Stimulated activated naive CD8-positive, alpha-beta T cell treated with anti-CD3 and anti-CD28 coated beads, Interleukin-15, Interleukin-2, amounts not matched to agents 100 U/mL and 50 U/mL, for 24 hours (primary cell): Measurements from ENCODE around the gene ACTBL2.
"Not testable (repeated sequence)": the region's sequence is repeated elsewhere in the genome, so short reads cannot be mapped to it uniquely, and the experiment has no call there.

Source experiments
- ATAC-seq: fragments of 150-1000 bp; cut with Tn5 transposase; one replicate; pipeline ENCODE4 v1.10.0; 2021
- DNase-seq: peaks from one replicate; pipeline ENCODE4 v3.0.0; 2021

Gene ACTBL2

GRCh38 chr5:57494104-57495098, 11.8 kb upstream of the ACTBL2 start:
- peak; percentile 83 for ATAC-seq
- peak; percentile 62 for DNase-seq

DNA sequence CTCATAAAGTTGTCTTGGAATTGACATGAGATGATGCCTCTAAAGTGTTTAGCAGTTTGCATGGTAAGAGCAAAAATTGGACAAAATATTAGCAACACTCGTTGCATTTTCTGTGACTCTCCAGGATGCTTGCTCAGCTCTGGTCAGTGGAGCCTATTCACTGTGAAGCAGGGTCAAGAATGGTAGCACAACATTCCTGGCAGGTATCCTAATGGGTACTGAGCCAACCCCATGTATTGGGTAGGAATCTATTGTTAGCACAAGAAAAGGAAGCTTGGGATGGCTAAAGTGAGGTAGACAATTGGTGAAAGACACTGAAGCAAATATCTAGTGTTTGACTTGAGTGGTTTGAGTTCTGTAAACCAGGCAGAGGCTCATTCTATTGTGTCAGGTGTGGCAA, 10.4 kb upstream of the ACTBL2 start:
- DNase-seq (no peak), ATAC-seq (no peak)

DNA sequence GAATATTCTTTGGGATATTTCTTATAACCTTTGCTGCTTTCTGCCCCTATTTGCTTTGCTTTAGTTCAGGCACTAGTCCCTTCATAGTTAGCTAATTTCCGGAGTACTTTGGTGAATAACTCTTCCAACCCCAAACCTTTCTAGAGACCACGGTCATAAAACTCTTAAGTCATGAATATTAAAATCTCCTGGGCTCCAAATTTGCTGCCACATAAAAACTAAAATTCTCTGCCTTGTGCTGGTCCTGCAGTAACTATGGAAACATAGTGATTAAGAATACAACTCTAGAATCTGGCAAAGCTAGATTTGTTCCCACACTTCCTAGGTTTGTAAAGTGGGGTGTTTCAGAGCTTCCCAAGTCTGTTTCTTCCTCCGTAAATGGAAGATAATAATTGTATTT, 10.0 kb upstream of the ACTBL2 start:
- ATAC-seq (no peak), DNase-seq (no peak)

GRCh38 chr5:57491369-57491965, 8.9 kb upstream of the ACTBL2 start:
- no peak for ATAC-seq

DNA sequence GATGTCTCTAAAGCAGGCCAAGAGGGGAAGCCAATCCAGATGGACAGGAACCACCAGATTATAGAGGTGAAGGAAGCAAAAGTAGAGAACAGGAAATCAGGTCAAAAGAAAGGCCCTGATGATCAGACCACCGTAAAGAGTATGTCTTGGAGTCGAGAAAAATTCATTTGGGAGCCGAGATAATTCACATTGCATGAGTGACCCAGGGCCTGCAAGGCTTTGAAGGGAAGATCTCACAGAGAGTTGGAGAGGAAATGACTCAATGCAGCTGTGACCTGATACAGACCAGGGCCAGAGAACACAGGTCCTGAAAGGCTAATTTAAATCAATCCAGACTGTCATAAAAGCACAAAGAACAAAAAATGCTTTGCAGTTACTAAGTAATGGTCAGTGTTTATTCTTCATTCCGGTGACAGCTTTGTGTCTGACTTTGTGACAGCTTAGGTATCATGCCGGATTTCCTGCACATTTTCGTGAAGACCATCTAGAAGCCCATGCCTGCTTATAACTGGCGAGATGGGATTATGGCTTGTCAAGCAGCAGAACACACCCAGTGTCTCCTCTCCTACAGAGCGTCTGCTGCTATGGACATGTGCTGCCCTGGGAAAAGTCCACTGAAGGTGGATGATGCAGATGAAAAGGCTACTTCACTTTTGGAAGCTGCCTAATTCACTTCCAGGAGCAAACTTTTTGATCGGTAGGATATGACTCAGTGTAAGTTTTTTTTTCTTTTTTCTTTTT, 5.8 kb upstream of the ACTBL2 start:
- DNase-seq (no peak), ATAC-seq (no peak)

More at GRCh38 chr5:57491369-57491965, 8.9 kb upstream of the ACTBL2 start:
- no peak for DNase-seq

- no peak for DNase-seq
- no peak for ATAC-seq
Measured at GRCh38 chr5:57486027-57486602, 3.5 kb upstream of the ACTBL2 start.

- ATAC-seq (no peak), DNase-seq (no peak)
Measured at GRCh38 chr5:57478826-57479225, 3.8 kb downstream of the ACTBL2 start.

DNA sequence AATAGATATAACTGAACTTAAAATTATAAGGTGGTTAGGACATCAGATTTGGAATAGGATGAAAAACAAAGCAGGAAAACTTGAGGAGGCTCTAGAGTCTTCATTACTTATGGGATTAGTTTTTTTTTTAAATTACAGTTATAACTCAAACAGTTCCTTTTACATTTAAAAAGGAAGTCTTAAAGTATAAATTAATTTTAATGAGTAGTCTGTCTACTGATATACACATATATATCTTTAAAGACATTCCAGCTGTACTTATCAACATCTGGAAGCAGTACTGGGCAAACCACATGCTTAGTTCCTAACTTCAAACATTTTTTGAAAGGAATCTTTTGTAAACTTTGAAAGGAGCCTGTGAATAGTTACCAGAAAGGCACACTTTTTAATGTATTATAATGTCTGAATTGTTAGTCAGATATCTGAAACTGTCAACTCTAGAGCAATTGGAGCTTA, 6.0 kb downstream of the ACTBL2 start:
- ATAC-seq (no peak), DNase-seq (no peak)

DNA sequence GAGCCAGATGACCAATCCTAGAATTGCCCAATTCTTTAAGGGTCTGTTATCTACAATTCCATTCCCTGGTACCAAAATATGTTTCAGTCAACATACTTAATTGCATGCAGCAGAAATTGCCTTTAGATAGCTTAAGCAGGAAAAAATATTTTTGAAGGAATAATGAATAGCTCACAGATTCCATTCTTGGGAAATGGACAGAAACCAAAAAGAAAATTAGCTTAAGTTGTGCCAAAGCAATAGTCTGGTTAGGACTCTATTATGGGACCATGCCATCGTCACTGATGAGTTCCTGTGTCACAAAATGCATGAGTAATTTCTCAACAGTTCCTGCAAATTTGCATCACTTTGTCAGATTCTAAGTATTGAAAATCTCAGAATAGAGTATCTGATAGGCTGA, 12.3 kb downstream of the ACTBL2 start:
- DNase-seq = no peak
- no peak for ATAC-seq

GRCh38 chr5:57468481-57469163, 14.0 kb downstream of the ACTBL2 start:
- DNase-seq (no peak), ATAC-seq (no peak)

DNA sequence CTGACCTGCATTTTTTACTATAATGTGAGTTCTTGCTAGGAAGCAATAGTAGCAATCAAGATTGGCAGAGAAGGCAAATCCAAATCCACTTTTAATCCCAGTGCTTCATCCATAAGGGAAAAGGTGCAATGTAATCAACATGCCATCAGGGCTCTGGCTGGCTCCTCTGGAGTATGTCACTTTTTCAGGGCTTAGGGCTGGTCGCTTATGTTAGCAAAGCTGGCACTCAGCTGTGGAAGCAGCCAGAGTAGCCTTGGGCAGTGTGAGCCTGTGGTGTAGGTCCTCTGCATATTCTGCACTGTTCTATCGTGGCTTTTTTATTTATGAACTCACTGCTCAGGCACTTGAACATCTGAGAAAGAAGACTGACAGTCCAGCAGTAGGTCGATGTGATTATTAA, 16.1 kb downstream of the ACTBL2 start:
- DNase-seq (no peak), ATAC-seq (no peak)

DNA sequence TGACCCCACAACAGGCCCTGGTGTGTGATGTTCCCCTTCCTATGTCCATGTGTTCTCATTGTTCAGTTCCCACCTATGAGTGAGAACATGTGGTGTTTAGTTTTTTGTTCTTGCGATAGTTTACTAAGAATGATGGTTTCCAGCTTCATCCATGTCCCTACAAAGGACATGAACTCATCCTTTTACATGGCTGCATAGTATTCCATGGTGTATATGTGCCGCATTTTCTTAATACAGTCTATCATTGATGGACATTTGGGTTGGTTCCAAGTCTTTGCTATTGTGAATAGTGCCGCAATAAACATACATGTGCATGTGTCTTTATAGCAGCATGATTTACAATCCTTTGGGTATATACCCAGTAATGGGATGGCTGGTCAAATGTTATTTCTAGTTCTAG, 22.6 kb downstream of the ACTBL2 start:
- ATAC-seq = not testable (repeated sequence)

DNA sequence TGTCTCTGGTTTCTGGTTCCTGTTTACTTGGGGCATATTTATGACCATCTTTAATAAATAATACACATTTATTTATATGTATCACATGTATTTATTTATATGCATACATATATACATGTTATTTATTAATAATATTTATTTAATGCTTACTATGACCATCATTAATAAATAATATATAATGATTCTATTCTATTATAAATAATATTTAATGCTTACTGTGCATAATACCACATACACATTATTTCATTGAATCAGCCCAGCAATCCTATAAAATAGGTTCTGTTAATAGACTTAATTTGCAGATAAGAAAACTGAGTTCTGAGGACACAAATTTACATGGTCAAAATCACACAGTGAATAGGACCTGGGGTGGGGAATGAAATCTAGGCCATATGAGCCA, 24.2 kb downstream of the ACTBL2 start:
- DNase-seq = no peak
- no peak for ATAC-seq

More for the DNA sequence above, 22.6 kb downstream of the ACTBL2 start:
- DNase-seq = not testable (repeated sequence)

GRCh38 chr5:57456531-57457135, 26.0 kb downstream of the ACTBL2 start:
- ATAC-seq (no peak), DNase-seq (no peak)

DNA sequence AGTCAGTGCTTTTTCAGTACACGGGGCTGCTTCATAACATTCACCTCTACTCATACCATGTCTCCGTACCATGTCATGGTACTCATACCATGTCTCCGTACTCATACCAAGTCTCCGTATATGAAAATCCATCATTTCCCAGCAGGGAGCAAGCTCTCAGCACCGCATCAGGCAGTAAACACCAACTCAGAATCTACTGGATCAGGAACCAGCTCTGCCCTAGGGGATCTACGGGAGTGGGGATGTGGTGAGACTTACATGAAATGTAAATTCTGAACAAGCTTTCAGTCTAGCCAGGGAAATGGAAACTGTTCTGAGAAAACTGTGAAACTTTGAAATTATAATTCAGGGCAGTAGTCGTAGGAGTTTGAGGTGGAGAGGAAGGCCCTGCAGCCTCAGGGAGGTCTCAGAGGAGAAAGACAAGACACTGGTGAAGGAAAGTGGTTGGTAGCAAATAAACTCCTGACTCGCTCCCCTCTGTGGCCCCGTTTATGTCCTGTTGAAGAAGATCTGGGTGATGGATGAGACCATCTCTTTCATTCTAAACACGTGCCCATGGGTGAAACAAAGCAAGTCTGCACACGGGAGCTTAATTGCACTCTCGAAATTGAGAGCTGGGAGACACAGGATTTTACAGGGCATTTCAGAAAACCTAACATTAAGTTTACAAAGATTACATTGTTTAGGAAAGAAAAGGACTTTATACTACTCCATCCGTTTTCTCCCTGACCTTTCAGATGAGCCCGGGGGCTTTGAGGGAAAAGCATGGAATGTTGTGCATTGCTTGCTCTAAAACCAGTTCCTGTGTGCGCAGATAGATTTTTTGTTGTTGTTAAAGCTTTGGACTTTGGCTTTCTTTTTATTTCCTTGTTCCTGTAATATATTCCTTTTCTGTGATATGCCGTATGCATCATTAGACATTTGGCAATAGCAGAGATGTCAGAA, 26.8 kb downstream of the ACTBL2 start:
- DNase-seq (no peak), ATAC-seq (no peak)

DNA sequence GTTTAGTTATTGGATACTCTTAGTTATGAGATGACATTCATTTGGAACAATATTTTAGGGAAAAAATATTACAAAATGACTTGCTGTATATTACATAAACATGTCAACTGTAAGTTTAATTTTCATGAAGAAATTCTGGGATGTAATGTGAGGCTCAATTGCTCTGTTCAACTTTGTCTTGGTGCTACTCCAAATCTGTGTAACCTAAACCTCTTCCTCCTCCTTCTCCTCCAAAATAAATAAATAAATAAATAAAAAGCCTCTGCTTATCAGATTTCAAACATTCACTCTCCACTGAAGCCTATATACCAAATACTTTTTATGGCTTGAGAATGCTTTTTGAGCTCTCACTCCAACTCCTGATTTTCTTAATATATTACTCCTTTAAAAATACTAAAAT, 27.7 kb downstream of the ACTBL2 start:
- ATAC-seq (no peak), DNase-seq (no peak)

DNA sequence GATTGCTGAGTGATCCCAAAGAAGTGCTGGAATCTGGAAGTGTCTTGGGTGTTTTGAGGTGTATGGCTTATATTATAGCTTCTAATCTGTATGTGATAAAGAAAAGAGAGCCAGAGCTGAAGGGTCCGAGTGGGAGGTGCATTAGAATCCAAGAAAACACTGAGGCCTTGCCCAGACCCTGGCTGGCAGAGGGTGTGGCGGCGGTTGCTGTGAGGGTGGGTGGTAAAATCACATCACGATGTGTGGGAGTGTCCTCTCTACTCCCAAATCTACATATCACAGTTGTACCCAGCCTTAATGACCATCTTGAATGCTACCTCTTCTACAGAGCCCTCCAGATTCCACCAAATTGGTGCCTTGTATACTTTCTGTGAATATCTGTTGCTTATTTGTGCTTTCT, 28.9 kb downstream of the ACTBL2 start:
- ATAC-seq = no peak
- no peak for DNase-seq

DNA sequence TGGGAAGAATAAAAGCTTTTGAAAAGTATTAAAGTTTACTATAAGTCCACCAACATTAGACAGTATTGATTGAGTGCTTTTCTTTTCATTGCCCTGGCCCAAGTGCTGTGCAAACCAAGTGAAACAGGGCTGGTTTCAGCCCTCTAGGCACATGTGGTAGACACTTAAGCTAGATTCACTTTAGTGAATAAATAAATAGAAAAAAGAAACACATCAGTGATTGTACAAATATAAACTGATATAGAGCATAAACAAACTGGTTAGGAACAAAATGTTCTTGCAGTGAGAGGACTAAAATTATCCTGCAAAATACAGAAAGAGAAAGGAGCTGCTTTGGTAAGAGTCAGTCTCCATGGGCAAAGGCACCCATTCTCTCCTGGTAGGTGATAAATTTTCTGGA, 29.7 kb downstream of the ACTBL2 start:
- ATAC-seq = no peak
- no peak for DNase-seq

DNA sequence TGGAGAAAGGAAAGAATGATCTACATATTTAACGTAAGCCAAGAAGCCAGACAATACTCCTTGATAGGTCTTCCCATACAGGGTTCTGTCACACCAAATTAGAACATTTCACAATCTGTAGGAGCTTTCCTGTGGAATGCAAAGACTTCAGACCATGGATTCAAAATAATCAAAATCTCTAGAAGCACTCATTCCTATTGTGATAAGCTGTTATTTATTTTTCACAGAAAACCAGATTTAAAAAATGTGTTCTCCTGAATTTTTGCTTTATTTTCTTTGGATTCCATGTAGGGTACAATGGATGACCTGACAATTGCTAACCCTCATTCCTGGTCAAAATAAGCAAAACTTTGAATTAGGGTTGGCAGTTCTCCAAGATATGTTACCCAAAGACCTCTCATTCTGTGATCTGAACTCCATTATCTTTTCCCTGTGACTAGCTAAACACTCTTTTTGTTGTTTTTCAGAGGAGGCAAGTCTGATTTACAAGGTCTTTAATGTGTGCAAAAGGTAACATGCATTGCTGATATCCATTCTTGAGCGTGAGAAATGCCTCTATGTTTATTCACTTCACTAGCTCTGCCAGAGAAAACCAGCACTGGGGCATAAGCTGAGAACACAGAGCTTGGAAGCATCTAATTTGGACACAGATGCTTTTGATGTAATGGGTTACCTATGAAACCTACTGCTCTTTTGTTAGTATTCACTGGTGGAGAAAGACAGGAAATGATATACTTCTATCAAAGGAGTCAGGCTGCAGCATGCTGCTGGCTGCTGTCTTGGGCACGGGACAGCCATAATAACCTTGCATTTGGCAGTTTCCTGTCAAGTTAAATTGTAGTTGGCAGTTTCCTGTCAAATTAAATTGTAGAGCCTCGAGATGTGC, 31.4 kb downstream of the ACTBL2 start:
- ATAC-seq = no peak

More for the DNA sequence above, 31.4 kb downstream of the ACTBL2 start:
- DNase-seq = no peak
